GM18909 (cell line): Measurements from ENCODE around the gene SYT3.

Experiments used
- ATAC-seq: cut with Tn5 transposase; IDR thresholded peaks from one replicate; pipeline ENCODE4 v1.9.1; 2021; ENCODE audit warnings: mild to moderate bottlenecking; ENCODE audit not compliant: unreplicated experiment, poor library complexity

The SYT3 gene

DNA sequence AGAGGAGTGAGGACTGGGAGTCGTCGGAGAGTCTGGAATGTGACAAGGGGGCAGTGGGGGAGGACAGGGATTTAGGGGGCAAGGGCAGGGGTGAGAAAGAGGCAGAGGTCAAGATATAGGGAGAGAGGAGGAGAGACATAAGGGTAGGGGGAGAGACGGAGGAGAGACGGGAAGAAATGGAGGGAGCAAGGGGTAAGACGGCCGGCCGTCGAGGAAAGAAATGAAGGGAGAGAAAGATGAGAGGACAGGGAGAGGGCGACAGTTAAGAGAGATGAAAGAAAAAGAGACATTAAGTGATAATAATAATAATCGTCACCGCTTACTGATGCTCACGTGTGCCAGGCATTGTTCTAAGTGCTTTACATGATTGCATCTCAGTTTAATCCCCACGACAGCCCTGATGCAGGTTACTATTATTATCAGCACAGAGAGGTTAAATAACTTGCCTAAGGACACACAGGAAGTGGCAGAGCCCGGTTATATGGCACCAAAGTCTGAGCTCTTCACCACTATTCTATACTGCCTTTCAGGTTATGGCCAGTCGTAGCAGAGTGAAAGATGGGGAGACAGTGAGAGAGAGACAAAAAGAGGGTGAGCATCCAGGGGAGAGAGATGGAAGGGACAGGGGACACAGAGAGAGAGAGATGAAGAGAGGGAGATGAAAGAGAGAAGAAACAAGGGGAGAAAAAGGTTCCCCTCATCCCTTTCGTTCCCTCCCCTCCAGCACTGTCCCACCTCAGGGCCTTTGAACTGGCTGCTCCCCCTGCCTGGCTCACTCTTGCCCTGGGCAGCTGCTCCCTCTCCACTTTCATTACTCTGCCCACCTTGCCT, 23.2 kb upstream of the SYT3 start:
- ATAC-seq = no peak

- no peak for ATAC-seq
Observed at GRCh38 chr19:50661766-50662650, 22.3 kb upstream of the SYT3 start.

- ATAC-seq = no peak
Observed at GRCh38 chr19:50661023-50661422, 21.3 kb upstream of the SYT3 start.

DNA sequence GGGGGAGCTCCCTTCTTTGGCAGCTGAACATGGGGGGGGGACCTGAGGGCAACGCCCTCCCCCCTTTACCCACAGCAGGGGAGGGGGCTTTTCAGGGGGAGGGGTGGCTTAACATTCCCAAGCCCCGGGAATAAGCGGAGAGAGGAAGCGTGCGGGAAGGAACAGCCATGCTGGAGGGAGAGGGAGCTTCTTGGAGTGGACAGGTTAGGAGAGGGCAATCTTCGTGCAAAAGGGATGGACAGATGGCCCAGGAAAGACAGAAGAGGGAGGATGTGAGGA, 20.3 kb upstream of the SYT3 start:
- no peak for ATAC-seq

DNA sequence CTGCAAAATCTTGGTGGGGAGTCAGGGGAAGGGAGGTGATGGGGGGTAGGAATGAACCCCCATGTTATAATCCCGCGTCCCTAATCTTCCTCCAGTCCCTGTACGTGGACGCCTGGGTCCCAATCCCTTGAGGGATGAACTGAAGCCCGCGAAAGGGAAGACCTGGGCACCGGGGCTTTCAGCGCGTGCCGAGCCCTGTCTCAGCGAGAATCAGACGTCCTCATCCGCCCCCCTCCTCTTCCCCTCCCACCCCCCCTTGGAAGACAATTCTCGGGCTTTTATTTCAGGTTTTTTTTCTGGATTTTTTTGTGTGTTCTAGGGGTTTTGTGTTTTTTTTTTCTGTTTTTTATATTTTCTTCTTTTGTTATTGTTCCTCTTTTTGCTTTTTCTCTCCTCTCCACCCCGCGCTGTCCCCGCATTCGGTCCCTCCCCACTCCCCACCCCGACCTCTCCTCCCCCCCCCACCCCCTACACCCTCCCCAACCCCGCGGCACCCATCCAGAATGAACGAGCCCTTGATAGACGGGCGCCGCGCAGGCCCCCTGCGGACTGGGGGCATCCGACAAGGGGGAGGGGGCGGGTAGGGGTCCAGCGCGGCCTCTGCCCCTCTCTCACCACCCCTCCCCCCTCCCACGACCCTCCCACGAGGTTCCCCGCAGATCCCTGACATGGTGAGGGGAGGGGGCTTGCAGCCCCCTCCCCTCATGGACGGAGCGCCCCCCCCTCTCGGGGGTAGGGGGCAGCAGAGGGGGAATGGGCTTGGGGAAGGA, 19.8 kb upstream of the SYT3 start:
- no peak for ATAC-seq

DNA sequence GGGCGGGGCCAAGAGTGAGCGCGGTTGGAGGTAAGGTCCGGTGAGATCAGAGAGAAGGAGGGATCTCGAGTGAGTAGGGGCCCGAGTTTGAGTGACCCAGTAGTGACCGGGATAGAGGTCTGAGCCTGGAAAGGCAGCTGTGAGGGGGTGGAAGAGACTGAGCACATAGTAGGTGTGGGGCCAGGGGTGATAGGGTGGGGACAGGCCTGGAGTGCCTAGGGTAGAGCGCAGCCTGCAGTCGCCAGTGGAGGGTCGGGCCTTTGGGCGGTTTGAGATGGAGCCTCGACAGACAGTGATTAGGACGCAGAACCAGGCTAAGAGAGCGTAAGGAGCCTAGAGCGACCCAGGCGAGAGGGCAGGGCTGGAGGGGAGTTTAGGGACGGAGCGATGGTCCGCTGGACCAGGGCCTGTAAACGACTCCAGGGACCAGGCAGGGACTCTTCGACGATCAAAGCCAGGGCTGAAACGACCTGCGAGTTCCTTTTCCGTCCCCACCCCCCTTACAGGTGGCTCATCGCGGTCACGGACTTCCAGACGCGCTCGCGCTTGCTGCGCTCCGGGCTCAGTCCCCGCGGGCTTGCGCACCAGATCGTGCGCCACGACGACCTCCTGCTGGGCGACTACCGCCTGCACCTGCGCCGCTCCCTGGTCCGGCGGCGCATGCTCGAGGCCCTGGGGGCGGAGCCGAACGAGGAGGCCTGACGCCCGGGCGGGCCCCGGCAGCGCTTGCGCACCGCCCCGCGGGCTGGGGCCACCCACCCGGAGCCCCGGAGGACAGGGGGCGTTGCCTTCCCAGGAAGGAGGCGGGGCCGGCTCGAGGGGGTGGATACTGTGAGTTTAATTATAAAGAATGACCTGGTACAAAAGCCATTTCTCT, 19.0 kb upstream of the SYT3 start:
- no peak for ATAC-seq

DNA sequence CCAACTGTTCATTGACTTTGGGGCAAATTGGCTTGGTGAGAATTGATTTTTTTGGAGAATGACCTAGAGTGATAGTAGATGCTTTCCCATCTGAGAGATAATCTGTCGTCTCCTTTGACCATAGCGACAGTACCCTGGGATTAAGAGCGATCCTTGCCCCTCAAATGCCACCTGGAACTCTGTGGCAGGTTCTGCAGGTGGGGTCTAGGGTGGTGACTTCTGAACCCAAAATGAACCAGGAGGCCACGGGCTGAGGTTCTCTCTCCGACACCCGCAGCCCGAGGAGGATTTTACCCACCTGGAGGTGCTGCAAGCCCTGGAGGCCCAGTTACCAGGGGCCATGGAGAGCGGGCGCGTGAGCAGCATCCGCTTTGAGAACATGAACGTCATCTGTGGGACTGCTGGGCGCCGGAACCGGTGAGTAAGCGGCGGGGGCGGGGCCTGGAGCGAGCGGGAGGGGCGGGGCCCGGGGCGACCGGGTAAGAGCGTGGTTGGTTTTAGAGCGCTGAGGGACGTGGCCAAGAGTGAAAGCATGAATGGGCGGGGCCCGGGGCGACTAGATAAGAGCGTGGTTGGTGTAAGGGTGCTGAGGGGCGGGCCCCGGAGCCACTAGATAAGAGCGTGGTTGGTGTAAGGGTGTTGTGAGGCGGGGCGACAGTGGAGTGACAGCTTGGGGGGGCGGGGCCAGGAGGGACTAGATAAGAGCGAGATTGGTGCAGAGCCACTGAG, 18.2 kb upstream of the SYT3 start:
- no peak for ATAC-seq

DNA sequence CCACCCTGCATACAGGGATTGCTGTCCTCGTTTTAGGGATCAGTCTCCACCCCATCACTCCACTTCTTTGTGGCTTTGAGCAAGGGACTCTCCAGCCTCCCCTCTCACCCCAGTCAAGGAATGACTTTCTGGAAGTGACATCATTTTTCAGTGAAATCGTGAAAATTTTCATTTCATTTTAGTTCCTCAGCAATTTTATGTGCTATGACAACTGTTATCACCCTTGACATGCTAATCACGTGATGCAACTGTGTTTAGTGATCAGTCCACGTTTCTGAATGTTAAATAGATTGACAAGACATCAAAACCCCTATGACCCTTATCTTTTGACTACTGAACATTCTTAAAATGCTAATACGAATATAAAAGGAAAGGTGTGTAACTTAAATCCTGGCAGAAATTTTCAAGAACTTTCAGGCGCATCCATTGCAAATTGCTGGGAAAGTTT, 17.6 kb upstream of the SYT3 start:
- ATAC-seq = no peak

- no peak for ATAC-seq
Observed at GRCh38 chr19:50654882-50655281, 15.2 kb upstream of the SYT3 start.

DNA sequence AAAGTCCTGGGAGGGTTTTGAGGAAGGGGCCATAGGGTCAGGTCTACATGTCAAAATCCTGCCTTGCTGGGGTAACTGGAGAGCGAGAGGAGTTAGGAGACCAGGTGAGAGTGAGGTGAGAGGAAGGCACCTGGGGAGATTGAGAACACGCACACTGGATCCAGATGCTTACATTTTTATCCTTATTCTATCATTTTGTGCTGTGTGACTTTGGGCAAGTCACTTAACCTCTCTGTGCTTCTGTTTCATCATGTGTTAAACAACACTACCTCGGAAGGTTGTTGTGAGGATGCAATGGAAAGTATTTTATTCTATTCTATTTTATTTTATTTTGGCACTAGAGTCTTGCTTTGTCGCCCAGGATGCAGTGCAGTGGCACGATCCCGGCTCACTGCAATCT, 13.0 kb upstream of the SYT3 start:
- no peak for ATAC-seq

DNA sequence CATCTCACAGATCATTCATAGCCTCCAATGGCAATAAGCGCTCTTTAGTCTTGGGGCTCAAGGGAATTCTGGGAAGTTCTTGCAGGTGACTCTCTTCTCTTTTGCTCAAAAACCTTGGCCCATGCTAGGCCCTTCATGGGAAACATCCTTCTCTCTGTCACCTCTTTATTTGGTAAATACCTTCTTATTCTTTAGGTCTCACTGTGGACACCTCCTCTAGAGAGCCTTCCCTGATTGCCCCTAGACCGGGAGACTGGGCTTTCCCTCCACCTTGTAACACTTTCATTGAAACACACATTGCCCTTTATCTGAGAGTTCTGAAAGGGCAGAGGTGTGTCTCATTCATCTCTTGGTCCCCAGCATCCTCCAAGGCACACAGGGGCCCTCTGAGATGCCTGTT, 11.5 kb upstream of the SYT3 start:
- ATAC-seq = no peak

- ATAC-seq = no peak
Observed at GRCh38 chr19:50649433-50650391, 10.0 kb upstream of the SYT3 start, which contains the start of gene C19orf81. Gene C19orf81 (plus strand): TSS chr19:50649445. CDS start chr19:50649445, 0 bp downstream.

- ATAC-seq = no peak
Observed at GRCh38 chr19:50648659-50649058, 9.0 kb upstream of the SYT3 start.

DNA sequence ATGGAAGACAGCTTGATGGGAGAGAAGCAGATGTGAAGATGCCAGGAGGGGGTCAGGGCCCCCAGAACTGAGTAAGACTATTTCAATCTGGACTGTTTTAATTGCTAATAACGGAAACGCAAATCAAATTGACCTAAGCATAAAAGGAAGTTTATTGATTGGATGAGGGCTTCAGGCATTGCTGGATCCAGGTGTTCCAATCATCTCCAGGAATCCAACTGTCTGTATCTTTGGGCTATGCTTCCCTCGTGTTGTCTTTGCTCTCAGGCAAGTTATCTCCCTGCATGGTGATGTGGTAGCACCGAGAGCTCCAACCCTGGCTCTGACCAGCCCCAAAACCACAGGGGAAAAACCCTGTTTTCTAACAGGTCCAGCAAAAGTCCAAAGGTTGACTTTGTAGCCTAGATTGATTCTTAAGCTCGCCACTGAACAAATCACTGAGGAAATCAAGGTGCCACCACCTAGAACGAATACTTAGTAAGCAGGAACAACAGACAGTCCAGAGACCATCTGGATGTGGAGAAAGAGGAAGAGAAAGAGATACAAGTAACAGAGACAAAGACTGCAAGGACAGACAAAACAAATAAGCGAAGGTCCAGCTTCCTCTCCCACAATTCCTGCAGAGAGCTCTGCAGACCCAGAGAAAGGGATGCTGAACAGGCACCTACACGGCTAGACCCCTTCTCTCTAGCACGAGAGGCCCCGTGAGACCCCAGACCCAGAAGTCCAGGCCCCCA, 8.4 kb upstream of the SYT3 start:
- ATAC-seq = no peak

GRCh38 chr19:50646074-50646807, 6.6 kb upstream of the SYT3 start:
- no peak for ATAC-seq

- no peak for ATAC-seq
Observed at GRCh38 chr19:50645107-50645506, 5.4 kb upstream of the SYT3 start.
